Psoas muscle (tissue), 8 donors: ENCODE results near the gene IFI27L2. TPM values are rescaled to one million over a fixed set of nuclear protein-coding genes. Genes with fewer than 3 reads are reported as not detected.
A peak's percentile ranks its signal among the peaks of the same experiment; 100 is the strongest.

Source experiments
- ATAC-seq, 4 donors: fragments of 200-7000 bp; cut with Tn5 transposase; one replicate each; pipeline ENCODE4 v1.9.1; 2020; ENCODE audit warnings: moderate library complexity in 3 of 4, mild to moderate bottlenecking in 2 of 4
- DNase-seq, 2 donors: peaks; one replicate each; pipeline ENCODE4 v3.0.0-alpha.2; 2020
- H3K27ac ChIP-seq: fragments of 200-600 bp; one replicate; pipeline ENCODE4 v1.8.0; 2022
- H3K27me3 ChIP-seq, 3 donors: fragments of 200-600 bp in 1 of 3; one replicate each; pipeline versions ENCODE4 v1.6.1 to v1.8.0; 2013 to 2022; ENCODE audit warnings: low read length in 2 of 3, mild to moderate bottlenecking in 2 of 3, moderate library complexity in 1 of 3; ENCODE audit not compliant: insufficient read depth in 3 of 3
- H3K36me3 ChIP-seq, 2 donors: fragments of 200-600 bp in 1 of 2; one replicate each; pipeline versions ENCODE4 v1.6.1 to v1.8.0; 2013 to 2022; ENCODE audit warnings: low read depth in 1 of 2, mild to moderate bottlenecking in 1 of 2, moderate library complexity in 1 of 2; ENCODE audit not compliant: insufficient read depth in 1 of 2
- H3K4me1 ChIP-seq: fragments of 200-600 bp; one replicate; pipeline ENCODE4 v1.8.0; 2022
- H3K4me3 ChIP-seq: fragments of 200-600 bp; one replicate; pipeline ENCODE4 v1.8.0; 2022; ENCODE audit warnings: mild to moderate bottlenecking
- H3K9me3 ChIP-seq: fragments of 200-600 bp; one replicate; pipeline ENCODE4 v1.8.0; 2022
- CTCF ChIP-seq: fragments of 200-600 bp; IDR thresholded peaks from one replicate; pipeline ENCODE4 v1.8.0; 2022; ENCODE audit warnings: antibody characterized with exemption
- WGBS, 3 donors: extraction: QIAGEN DNeasy Blood & Tissue Kit; methylation state at CpG; one replicate each; pipeline versions ENCODE4 v1.1.6 to v1.1.7; 2013; 5-methylcytosine and 5-hydroxymethylcytosine counted together
- intact Hi-C, 2 donors: fragments of 100-400 bp; cut with DNase I; formaldehyde crosslinking; loops; one replicate each; pipeline versions ENCODE4 v1.11.0 to v1.14.2; 2022
- polyA plus RNA-seq, 3 donors: library from polyadenylated mRNA; stranded (reverse); fragments of 200-250 nt; gene quantifications; one replicate each; pipeline ENCODE4 v1.2.3, GENCODE V29; 2013
- total RNA-seq, 4 donors: library from RNA; stranded (reverse); fragmentation: NEBNext Ultra II Directional in 2 of 4; extraction: Animal tissue kit (Norgen Biotek cat#: 25700) in 2 of 4; gene quantifications; one replicate each; pipeline versions ENCODE4 v1.2.1 to v1.2.4, GENCODE V29; 2021 to 2023
- donor health status: healthy with polysubstance abuse.
- donor health status: DM: no; HTN: no; CAD: no; lungs with moderate emphysema.
- donor health status: Bipolar disorder and iron deficiency.
- donor health status: healthy.
- donor health status: DM: yes; HTN: yes; CAD: no.
- donor health status: DM: no; HTN: no; CAD: no.
- donor health status: DM: no; HTN: no; CAD: no.
- donor health status: DM: yes; HTN: yes; CAD: no.

The IFI27L2 gene
- total and polyA plus RNA-seq, 7 donors = 4.9 to 12.5 (median 6.5) TPM

GRCh38 chr14:94135476-94135875, 6.1 kb upstream of the IFI27L2 start:
- H3K36me3 ChIP-seq = no peaks in the 10 kb centered on the region
- H3K27me3 ChIP-seq = no peaks in the 10 kb centered on the region
- no peaks in the 10 kb centered on the region for H3K4me1 ChIP-seq
- DNase-seq (no peak), ATAC-seq (no peak)
- intact Hi-C loops = loop anchor here (2.0 to 10.0 kb wide), 5 partner anchors 39 to 349 kb away; partner anchors contain the start of genes DDX24 (in 1 of the 2), IFI27L1 (in 1 of the 2) and PPP4R4 (in 1 of the 2)
- no peak overlapping the region for H3K4me3 ChIP-seq
- H3K27ac ChIP-seq = no peak overlapping the region
- no peaks in the 10 kb centered on the region for H3K9me3 ChIP-seq
- no peak for TF ChIP-seq CTCF
- WGBS, 3 donors = 71 to 81% (median 73%) methylated on average over 4 of the region's 4 CpGs

- intact Hi-C loops = loop anchor here in 1 of 2 donors (10.0 kb wide), 1 partner anchor 352 kb away; no protein-coding TSS in a partner anchor
- DNase-seq (no peak), ATAC-seq (peak in 3 of 4 donors; percentile 47 to 53 (median 48))
- Histone ChIP-seq H3K27ac (no peak overlapping the region), H3K36me3 (no peaks in the 10 kb centered on the region), H3K4me3 (no peak overlapping the region), H3K27me3 (no peaks in the 10 kb centered on the region), H3K4me1 (no peaks in the 10 kb centered on the region), H3K9me3 (no peaks in the 10 kb centered on the region)
- TF ChIP-seq CTCF = peak; percentile 74
- WGBS, 3 donors = 45 to 51% (median 46%) methylated on average over 4 of the region's 4 CpGs
Measured at GRCh38 chr14:94132285-94132887, 3.0 kb upstream of the IFI27L2 start.

- intact Hi-C loops = loop anchor here in 1 of 2 donors (10.0 kb wide), 1 partner anchor 355 kb away; no protein-coding TSS in a partner anchor
- 1 to 2% (median 1%) methylated on average over 12 of the region's 12 CpGs for WGBS, 3 donors
- Histone ChIP-seq H3K36me3 (no peaks in the 10 kb centered on the region), H3K27ac (no peak overlapping the region), H3K27me3 (no peaks in the 10 kb centered on the region), H3K4me1 (no peaks in the 10 kb centered on the region), H3K9me3 (no peaks in the 10 kb centered on the region), H3K4me3 (peak overlapping the region; percentile 59)
- DNase-seq (peak in 1 of 2 donors; percentile 52), ATAC-seq (peak in 2 of 4 donors; percentile 47 to 69)
- TF ChIP-seq CTCF = no peak
Measured at GRCh38 chr14:94129758-94130414, 482 bp upstream of the IFI27L2 start.

GRCh38 chr14:94128216-94128839, 1.1 kb downstream of the IFI27L2 start:
- H3K27ac ChIP-seq = no peak overlapping the region
- intact Hi-C loops = no loop called here
- TF ChIP-seq CTCF = no peak

More at GRCh38 chr14:94128216-94128839, 1.1 kb downstream of the IFI27L2 start:
- no peak overlapping the region for H3K4me3 ChIP-seq
- no peaks in the 10 kb centered on the region for H3K36me3 ChIP-seq
- no peak for DNase-seq
- WGBS, 3 donors = 86 to 88% (median 87%) methylated on average over 14 of the region's 14 CpGs
- ATAC-seq = no peak
- no peaks in the 10 kb centered on the region for H3K27me3 ChIP-seq
- no peaks in the 10 kb centered on the region for H3K4me1 ChIP-seq
- H3K9me3 ChIP-seq = no peaks in the 10 kb centered on the region
